Measurements from ENCODE around the gene TUBB2B. TPM values are rescaled to one million over a fixed set of nuclear protein-coding genes. Genes with fewer than 3 reads are reported as not detected.

The TUBB2B gene
- total and polyA plus RNA-seq, 2 experiments from 2014 or later, result 355 to 794 TPM

DNA sequence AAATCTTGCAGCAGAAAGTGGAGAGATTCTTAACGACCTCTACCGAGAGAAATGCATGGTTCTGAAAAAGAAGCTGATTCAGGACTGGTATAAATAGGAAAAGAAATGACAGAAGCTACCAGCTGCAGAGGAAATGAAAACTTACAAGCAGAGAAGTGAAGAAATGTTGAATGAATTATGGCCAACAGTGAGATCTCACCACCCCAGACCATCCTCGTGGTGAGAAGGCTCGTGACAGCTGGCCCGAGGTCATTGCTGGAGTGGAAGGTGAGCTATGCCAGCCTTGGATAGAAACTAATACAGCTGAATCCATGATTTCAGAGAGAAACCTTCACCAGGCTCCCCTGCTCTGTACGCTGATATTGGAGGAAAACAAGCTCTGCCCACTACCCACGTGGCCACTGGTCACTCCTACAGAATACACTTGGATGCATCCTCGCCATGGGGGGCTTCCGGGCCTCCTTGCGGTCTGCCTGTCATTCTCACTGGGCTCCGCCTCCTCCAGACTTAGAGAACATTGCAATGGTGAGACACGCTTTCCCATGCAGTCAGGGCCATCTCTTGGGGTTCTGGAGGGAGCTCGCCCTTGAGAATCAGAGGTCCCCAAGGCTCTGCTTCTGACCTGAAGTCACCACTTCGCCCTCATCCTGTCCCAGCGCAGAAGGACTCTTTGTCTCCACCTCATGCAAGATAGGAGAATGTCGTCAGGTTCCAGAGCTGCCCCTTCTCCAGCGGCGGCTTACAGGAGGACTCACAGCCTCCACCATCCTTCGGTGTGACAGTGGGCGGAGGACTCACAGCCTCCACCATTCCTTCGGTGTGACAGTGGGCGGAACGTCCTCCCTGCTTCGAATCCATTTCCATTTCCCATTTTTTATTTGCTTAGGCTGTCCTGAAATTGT lies 10.6 kb upstream of the TUBB2B start (continued):
- TF ChIP-seq JUNB (IDR thresholded peaks at IDR 0.05; ENCODE audit: unreplicated experiment), result no peak
- no peak for TF ChIP-seq POLR2AphosphoS5 (IDR thresholded peaks at IDR 0.05; ENCODE audit: low read depth)

DNA sequence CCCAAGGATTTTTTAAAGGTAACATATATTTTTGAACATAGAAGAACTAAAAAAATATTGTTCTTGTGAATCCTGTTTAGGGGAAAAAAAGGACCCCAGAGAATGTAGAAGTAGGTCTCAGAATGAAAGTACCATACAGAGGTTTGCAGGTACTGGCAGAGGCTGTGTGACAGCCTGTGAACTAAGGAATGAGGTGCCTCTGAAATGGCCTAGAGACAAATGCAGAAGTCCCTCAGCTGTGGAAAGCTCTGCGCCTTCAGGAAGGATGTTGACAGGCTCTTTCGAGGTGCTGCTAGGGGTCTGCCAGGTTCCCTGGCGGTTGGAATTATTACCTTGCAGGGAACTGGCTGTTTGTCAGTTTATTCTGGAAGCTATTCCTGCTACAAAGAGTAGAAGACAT lies 8.6 kb upstream of the TUBB2B start:
- Histone ChIP-seq H3K36me3 (ENCODE audit: insufficient read depth) (no peaks in the 10 kb centered on the region), H3K27ac (ENCODE audit: low read depth) (no peak overlapping the region), H4K20me1 (replicated peaks; ENCODE audit: insufficient read depth) (no peaks in the 10 kb centered on the region), H3K4me1 (ENCODE audit: insufficient read depth) (peaks cover 36% of the 10 kb centered on the region), H2AFZ (no peak overlapping the region), H3K4me2 (peak overlapping the region; percentile 19; the same call in 1 of the 2 replicates), H3K4me3 (no peak overlapping the region), H3K9me2 (ENCODE audit: insufficient read depth) (no peaks in the 10 kb centered on the region), H3K79me2 (replicated peaks; ENCODE audit: insufficient read depth) (peaks cover 4% of the 10 kb centered on the region; the same call in 1 of the 2 replicates), H3K27me3 (ENCODE audit: insufficient read depth) (peaks cover 13% of the 10 kb centered on the region), H3F3A (replicated peaks; ENCODE audit: low read depth) (peaks cover 13% of the 10 kb centered on the region)
- no peaks in the 10 kb centered on the region for H3K9me3 Mint-ChIP-seq
- H3K36me3 Mint-ChIP-seq (ENCODE audit: low read depth), result no peaks in the 10 kb centered on the region
- no peak for DNase-seq (ENCODE audit: low spot score)
- H3K27me3 Mint-ChIP-seq (ENCODE audit: insufficient read depth, low read depth, poor library complexity), result peaks cover 14% of the 10 kb centered on the region
- H3K27ac Mint-ChIP-seq, result no peak overlapping the region
- ATAC-seq, result no peak
- TF ChIP-seq ZNF114 (CRISPR knock-in tag; IDR thresholded peaks at IDR 0.05), result no peak
- TF ChIP-seq, protein P1, sequence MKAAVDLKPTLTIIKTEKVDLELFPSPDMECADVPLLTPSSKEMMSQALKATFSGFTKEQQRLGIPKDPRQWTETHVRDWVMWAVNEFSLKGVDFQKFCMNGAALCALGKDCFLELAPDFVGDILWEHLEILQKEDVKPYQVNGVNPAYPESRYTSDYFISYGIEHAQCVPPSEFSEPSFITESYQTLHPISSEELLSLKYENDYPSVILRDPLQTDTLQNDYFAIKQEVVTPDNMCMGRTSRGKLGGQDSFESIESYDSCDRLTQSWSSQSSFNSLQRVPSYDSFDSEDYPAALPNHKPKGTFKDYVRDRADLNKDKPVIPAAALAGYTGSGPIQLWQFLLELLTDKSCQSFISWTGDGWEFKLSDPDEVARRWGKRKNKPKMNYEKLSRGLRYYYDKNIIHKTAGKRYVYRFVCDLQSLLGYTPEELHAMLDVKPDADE (IDR thresholded peaks at IDR 0.05), result no peak
- no peak for TF ChIP-seq POLR2AphosphoS5 (IDR thresholded peaks at IDR 0.05; ENCODE audit: low read depth)
- no peak for TF ChIP-seq STAT1 (IDR thresholded peaks at IDR 0.05; ENCODE audit: unreplicated experiment)
- TF ChIP-seq, protein P2, sequence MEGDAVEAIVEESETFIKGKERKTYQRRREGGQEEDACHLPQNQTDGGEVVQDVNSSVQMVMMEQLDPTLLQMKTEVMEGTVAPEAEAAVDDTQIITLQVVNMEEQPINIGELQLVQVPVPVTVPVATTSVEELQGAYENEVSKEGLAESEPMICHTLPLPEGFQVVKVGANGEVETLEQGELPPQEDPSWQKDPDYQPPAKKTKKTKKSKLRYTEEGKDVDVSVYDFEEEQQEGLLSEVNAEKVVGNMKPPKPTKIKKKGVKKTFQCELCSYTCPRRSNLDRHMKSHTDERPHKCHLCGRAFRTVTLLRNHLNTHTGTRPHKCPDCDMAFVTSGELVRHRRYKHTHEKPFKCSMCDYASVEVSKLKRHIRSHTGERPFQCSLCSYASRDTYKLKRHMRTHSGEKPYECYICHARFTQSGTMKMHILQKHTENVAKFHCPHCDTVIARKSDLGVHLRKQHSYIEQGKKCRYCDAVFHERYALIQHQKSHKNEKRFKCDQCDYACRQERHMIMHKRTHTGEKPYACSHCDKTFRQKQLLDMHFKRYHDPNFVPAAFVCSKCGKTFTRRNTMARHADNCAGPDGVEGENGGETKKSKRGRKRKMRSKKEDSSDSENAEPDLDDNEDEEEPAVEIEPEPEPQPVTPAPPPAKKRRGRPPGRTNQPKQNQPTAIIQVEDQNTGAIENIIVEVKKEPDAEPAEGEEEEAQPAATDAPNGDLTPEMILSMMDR (conservative IDR thresholded peaks at IDR 0.05; ENCODE audit: low read depth in 2 of 2), result no peak
- TF ChIP-seq, protein P3, sequence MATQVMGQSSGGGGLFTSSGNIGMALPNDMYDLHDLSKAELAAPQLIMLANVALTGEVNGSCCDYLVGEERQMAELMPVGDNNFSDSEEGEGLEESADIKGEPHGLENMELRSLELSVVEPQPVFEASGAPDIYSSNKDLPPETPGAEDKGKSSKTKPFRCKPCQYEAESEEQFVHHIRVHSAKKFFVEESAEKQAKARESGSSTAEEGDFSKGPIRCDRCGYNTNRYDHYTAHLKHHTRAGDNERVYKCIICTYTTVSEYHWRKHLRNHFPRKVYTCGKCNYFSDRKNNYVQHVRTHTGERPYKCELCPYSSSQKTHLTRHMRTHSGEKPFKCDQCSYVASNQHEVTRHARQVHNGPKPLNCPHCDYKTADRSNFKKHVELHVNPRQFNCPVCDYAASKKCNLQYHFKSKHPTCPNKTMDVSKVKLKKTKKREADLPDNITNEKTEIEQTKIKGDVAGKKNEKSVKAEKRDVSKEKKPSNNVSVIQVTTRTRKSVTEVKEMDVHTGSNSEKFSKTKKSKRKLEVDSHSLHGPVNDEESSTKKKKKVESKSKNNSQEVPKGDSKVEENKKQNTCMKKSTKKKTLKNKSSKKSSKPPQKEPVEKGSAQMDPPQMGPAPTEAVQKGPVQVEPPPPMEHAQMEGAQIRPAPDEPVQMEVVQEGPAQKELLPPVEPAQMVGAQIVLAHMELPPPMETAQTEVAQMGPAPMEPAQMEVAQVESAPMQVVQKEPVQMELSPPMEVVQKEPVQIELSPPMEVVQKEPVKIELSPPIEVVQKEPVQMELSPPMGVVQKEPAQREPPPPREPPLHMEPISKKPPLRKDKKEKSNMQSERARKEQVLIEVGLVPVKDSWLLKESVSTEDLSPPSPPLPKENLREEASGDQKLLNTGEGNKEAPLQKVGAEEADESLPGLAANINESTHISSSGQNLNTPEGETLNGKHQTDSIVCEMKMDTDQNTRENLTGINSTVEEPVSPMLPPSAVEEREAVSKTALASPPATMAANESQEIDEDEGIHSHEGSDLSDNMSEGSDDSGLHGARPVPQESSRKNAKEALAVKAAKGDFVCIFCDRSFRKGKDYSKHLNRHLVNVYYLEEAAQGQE (IDR thresholded peaks at IDR 0.05; ENCODE audit: unreplicated experiment), result no peak
- TF ChIP-seq JUNB (IDR thresholded peaks at IDR 0.05; ENCODE audit: unreplicated experiment), result no peak
- no peak for TF ChIP-seq EZH2 (IDR thresholded peaks at IDR 0.05; ENCODE audit: low read depth, unreplicated experiment)
- TF ChIP-seq, protein P4, sequence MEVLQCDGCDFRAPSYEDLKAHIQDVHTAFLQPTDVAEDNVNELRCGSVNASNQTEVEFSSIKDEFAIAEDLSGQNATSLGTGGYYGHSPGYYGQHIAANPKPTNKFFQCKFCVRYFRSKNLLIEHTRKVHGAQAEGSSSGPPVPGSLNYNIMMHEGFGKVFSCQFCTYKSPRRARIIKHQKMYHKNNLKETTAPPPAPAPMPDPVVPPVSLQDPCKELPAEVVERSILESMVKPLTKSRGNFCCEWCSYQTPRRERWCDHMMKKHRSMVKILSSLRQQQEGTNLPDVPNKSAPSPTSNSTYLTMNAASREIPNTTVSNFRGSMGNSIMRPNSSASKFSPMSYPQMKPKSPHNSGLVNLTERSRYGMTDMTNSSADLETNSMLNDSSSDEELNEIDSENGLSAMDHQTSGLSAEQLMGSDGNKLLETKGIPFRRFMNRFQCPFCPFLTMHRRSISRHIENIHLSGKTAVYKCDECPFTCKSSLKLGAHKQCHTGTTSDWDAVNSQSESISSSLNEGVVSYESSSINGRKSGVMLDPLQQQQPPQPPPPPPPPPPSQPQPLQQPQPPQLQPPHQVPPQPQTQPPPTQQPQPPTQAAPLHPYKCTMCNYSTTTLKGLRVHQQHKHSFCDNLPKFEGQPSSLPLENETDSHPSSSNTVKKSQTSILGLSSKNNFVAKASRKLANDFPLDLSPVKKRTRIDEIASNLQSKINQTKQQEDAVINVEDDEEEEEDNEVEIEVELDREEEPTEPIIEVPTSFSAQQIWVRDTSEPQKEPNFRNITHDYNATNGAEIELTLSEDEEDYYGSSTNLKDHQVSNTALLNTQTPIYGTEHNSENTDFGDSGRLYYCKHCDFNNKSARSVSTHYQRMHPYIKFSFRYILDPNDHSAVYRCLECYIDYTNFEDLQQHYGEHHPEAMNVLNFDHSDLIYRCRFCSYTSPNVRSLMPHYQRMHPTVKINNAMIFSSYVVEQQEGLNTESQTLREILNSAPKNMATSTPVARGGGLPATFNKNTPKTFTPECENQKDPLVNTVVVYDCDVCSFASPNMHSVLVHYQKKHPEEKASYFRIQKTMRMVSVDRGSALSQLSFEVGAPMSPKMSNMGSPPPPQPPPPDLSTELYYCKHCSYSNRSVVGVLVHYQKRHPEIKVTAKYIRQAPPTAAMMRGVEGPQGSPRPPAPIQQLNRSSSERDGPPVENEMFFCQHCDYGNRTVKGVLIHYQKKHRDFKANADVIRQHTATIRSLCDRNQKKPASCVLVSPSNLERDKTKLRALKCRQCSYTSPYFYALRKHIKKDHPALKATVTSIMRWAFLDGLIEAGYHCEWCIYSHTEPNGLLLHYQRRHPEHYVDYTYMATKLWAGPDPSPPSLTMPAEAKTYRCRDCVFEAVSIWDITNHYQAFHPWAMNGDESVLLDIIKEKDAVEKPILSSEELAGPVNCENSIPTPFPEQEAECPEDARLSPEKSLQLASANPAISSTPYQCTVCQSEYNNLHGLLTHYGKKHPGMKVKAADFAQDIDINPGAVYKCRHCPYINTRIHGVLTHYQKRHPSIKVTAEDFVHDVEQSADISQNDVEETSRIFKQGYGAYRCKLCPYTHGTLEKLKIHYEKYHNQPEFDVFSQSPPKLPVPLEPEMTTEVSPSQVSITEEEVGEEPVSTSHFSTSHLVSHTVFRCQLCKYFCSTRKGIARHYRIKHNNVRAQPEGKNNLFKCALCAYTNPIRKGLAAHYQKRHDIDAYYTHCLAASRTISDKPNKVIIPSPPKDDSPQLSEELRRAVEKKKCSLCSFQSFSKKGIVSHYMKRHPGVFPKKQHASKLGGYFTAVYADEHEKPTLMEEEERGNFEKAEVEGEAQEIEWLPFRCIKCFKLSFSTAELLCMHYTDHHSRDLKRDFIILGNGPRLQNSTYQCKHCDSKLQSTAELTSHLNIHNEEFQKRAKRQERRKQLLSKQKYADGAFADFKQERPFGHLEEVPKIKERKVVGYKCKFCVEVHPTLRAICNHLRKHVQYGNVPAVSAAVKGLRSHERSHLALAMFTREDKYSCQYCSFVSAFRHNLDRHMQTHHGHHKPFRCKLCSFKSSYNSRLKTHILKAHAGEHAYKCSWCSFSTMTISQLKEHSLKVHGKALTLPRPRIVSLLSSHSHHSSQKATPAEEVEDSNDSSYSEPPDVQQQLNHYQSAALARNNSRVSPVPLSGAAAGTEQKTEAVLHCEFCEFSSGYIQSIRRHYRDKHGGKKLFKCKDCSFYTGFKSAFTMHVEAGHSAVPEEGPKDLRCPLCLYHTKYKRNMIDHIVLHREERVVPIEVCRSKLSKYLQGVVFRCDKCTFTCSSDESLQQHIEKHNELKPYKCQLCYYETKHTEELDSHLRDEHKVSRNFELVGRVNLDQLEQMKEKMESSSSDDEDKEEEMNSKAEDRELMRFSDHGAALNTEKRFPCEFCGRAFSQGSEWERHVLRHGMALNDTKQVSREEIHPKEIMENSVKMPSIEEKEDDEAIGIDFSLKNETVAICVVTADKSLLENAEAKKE (CRISPR knock-in tag; IDR thresholded peaks at IDR 0.05), result no peak
- peaks cover 33% of the 10 kb centered on the region for H3K4me1 Mint-ChIP-seq
- H3K4me3 Mint-ChIP-seq, result no peak overlapping the region
